Keratinocyte (primary cell): Measurements from ENCODE around the gene NECTIN1. TPM values are rescaled to one million over a fixed set of nuclear protein-coding genes. Genes with fewer than 3 reads are reported as not detected.
A peak's percentile ranks its signal among the peaks of the same experiment; 100 is the strongest.

Experiments used
- DNase-seq: peaks from one replicate; pipeline ENCODE4 v3.0.0-alpha.2; 2011; ENCODE audit warnings: low read depth, missing footprints, low spot score
- FAIRE-seq: peaks from 2 replicates; lab custom pipeline; 2011; peaks lifted over from hg19 to GRCh38; lab: Jason Lieb, UNC
- H2AFZ ChIP-seq: 2 replicates; pipeline ENCODE4 v1.6.0; 2012; ENCODE audit warnings: low read length, control low read depth, inconsistent platforms; ENCODE audit not compliant: control insufficient read depth
- H3K27ac ChIP-seq: 2 replicates; pipeline ENCODE4 v1.5.1; 2011; ENCODE audit warnings: low read length; ENCODE audit not compliant: control insufficient read depth, insufficient read depth
- H3K27me3 ChIP-seq: 3 replicates; pipeline ENCODE4 v1.6.0; 2011; ENCODE audit warnings: low read length; ENCODE audit not compliant: control insufficient read depth, insufficient read depth; ENCODE audit errors: extremely low read depth
- H3K36me3 ChIP-seq, 2 experiments: 2 replicates in 1 of 2; 3 replicates in 1 of 2; pipeline ENCODE4 v1.5.1; 2011; ENCODE audit warnings: low read length in 2 of 2, mild to moderate bottlenecking in 1 of 2; ENCODE audit not compliant: control insufficient read depth in 2 of 2, insufficient read depth in 2 of 2; ENCODE audit errors: extremely low read depth in 1 of 2
- H3K4me1 ChIP-seq: 3 replicates; pipeline ENCODE4 v1.5.1; 2011; ENCODE audit warnings: low read length; ENCODE audit not compliant: control insufficient read depth, insufficient read depth; ENCODE audit errors: extremely low read depth
- H3K4me2 ChIP-seq: 3 replicates; pipeline ENCODE4 v1.6.0; 2011; ENCODE audit warnings: low read depth, low read length; ENCODE audit not compliant: control insufficient read depth, insufficient read depth; ENCODE audit errors: extremely low read depth
- H3K4me3 ChIP-seq, 3 experiments: fragments of 200-600 bp in 1 of 3; sonication (generic) in 1 of 3; 2 replicates in 2 of 3; 3 replicates in 1 of 3; pipeline ENCODE4 v1.5.1; 2011 to 2016; ENCODE audit warnings: low read length in 3 of 3, mild to moderate bottlenecking in 3 of 3, control low read depth in 2 of 3, inconsistent platforms in 1 of 3, low read depth in 1 of 3, mixed read lengths in 1 of 3, mixed run types in 1 of 3, moderate library complexity in 1 of 3; ENCODE audit not compliant: control insufficient read depth in 2 of 3, insufficient read depth in 2 of 3; ENCODE audit errors: extremely low read depth in 1 of 3
- H3K79me2 ChIP-seq: 2 replicates; pipeline ENCODE4 v1.6.0; 2012; ENCODE audit warnings: low read length; ENCODE audit not compliant: control insufficient read depth, insufficient read depth
- H3K9ac ChIP-seq: 3 replicates; pipeline ENCODE4 v1.6.0; 2011; ENCODE audit warnings: low read length; ENCODE audit not compliant: control insufficient read depth, insufficient read depth; ENCODE audit errors: extremely low read depth
- H3K9me1 ChIP-seq: 3 replicates; pipeline ENCODE4 v1.6.0; 2011; ENCODE audit warnings: low read length; ENCODE audit not compliant: control insufficient read depth, insufficient read depth; ENCODE audit errors: extremely low read depth
- H3K9me3 ChIP-seq: 2 replicates; pipeline ENCODE4 v1.5.1; 2012; ENCODE audit warnings: low read depth, low read length; ENCODE audit not compliant: control insufficient read depth
- H4K20me1 ChIP-seq: 3 replicates; pipeline ENCODE4 v1.6.0; 2011; ENCODE audit warnings: low read length; ENCODE audit not compliant: control insufficient read depth, insufficient read depth; ENCODE audit errors: extremely low read depth
- CTCF ChIP-seq, 3 experiments: IDR thresholded peaks in 1 of 3; conservative IDR thresholded peaks in 1 of 3; optimal IDR thresholded peaks in 1 of 3; 2 replicates in 2 of 3; 3 replicates in 1 of 3; pipeline versions ENCODE3 to v1.5.1; 2011; ENCODE audit warnings: low read length in 3 of 3, mild to moderate bottlenecking in 3 of 3, moderate library complexity in 2 of 3, control low read depth in 1 of 3, inconsistent platforms in 1 of 3; ENCODE audit not compliant: insufficient read depth in 2 of 3; ENCODE audit errors: extremely low read depth in 1 of 3
- EZH2 ChIP-seq: IDR thresholded peaks from one replicate; pipeline ENCODE4 v1.6.1; 2012; ENCODE audit warnings: inconsistent platforms, mild to moderate bottlenecking, low read length, moderate library complexity
- dilution Hi-C: fragments of 300-500 bp; cut with MboI; formaldehyde crosslinking; loops from one replicate; pipeline ENCODE4 v1.7.0; 2020; ENCODE audit warnings: low sequenced_read_pairs; ENCODE audit not compliant: extremely low pct_ligation_motif_present
- polyA plus RNA-seq, 5 experiments: library from polyadenylated mRNA; depleted of rRNA in 3 of 5; stranded (reverse) in 3 of 5; stranded (forward) in 1 of 5; unstranded in 1 of 5; fragments of >200 nt; gene quantifications; 1 replicate in 1 of 5; 2 replicates in 3 of 5; 3 replicates in 1 of 5; pipeline versions ENCODE4 v1.2.1 to v1.2.3, GENCODE V29; 2011 to 2012; ENCODE audit warnings: missing spikeins in 2 of 5, low read depth in 1 of 5, low replicate concordance in 1 of 5

Gene NECTIN1
- polyA plus RNA-seq, 1 donor (not counting 4 experiments of a cell fraction or from before 2014, with no cell fraction given), result 37.5 TPM

DNA sequence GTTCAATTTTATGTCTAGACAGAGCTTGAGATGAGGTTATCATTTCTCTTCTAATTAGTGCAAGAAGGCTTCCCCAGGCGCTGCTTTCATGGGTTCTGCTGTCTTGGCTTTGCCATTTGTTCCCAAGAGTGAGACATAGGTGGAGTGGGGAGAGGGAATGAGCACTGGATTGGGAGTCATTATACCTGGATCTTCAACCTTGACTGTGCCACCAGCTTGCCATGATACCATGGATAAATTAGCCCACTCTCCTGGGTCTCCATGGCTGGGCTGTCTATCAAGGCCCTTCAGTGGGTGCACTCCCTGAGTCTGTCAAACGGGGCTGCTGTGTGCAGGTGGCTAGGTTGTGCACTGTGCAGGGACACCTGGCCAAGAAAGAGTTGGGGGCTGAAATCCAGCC is 15.6 kb upstream of the NECTIN1 start:
- H3K4me1 ChIP-seq, result no peaks in the 10 kb centered on the region
- no peak overlapping the region for H2AFZ ChIP-seq
- H3K27me3 ChIP-seq, result peaks cover 45% of the 10 kb centered on the region
- dilution Hi-C loops, result no loop called here
- FAIRE-seq, result no peak
- no peaks in the 10 kb centered on the region for H3K79me2 ChIP-seq
- H3K9ac ChIP-seq, result no peak overlapping the region
- H3K27ac ChIP-seq, result no peak overlapping the region
- no peak for DNase-seq
- H4K20me1 ChIP-seq, result no peaks in the 10 kb centered on the region
- no peak overlapping the region for H3K4me3 ChIP-seq
- TF ChIP-seq CTCF (optimal IDR thresholded peaks at IDR 0.05 in 1 of 3, IDR thresholded peaks at IDR 0.05 in 1 of 3, conservative IDR thresholded peaks at IDR 0.05 in 1 of 3; ENCODE audit: extremely low read depth in 1 of 3, insufficient read depth in 2 of 3, low read length in 3 of 3), result no peak
- no peak for TF ChIP-seq EZH2
- H3K4me2 ChIP-seq, result no peak overlapping the region
- no peaks in the 10 kb centered on the region for H3K9me3 ChIP-seq
- no peaks in the 10 kb centered on the region for H3K9me1 ChIP-seq
- no peaks in the 10 kb centered on the region for H3K36me3 ChIP-seq

GRCh38 chr11:119743006-119743405 is 14.0 kb upstream of the NECTIN1 start:
- no peaks in the 10 kb centered on the region for H3K9me1 ChIP-seq
- H3K79me2 ChIP-seq, result no peaks in the 10 kb centered on the region
- dilution Hi-C loops, result no loop called here
- H3K36me3 ChIP-seq, result no peaks in the 10 kb centered on the region
- no peaks in the 10 kb centered on the region for H4K20me1 ChIP-seq
- H3K27ac ChIP-seq, result no peak overlapping the region
- H2AFZ ChIP-seq, result no peak overlapping the region
- H3K4me1 ChIP-seq, result no peaks in the 10 kb centered on the region
- no peak overlapping the region for H3K9ac ChIP-seq
- TF ChIP-seq CTCF (optimal IDR thresholded peaks at IDR 0.05 in 1 of 3, IDR thresholded peaks at IDR 0.05 in 1 of 3, conservative IDR thresholded peaks at IDR 0.05 in 1 of 3; ENCODE audit: extremely low read depth in 1 of 3, insufficient read depth in 2 of 3, low read length in 3 of 3), result no peak
- TF ChIP-seq EZH2, result peak; percentile 47
- H3K27me3 ChIP-seq, result peaks cover 45% of the 10 kb centered on the region
- no peak for DNase-seq
- H3K9me3 ChIP-seq, result no peaks in the 10 kb centered on the region
- H3K4me2 ChIP-seq, result no peak overlapping the region
- H3K4me3 ChIP-seq, result no peak overlapping the region
- no peak for FAIRE-seq
